Gastrocnemius medialis (tissue), 4 donors: ENCODE results near the gene VIPR2.

Experiments
- CTCF ChIP-seq, 5 experiments: fragments of 450-650 bp in 3 of 5; fragments of 200-600 bp in 2 of 5; sonication (generic) in 2 of 5; IDR thresholded peaks in 4 of 5; conservative IDR thresholded peaks in 1 of 5; 1 replicate in 4 of 5; 2 replicates in 1 of 5; pipeline ENCODE4 v1.5.1; 2016 to 2019; ENCODE audit warnings: antibody characterized with exemption in 5 of 5, mild to moderate bottlenecking in 3 of 5, moderate library complexity in 3 of 5
- POLR2A ChIP-seq, 2 donors: fragments of 450-650 bp; IDR thresholded peaks; one replicate each; pipeline ENCODE4 v1.6.1; 2017; ENCODE audit warnings: antibody characterized with exemption in 2 of 2, mild to moderate bottlenecking in 2 of 2, moderate library complexity in 2 of 2

DNA sequence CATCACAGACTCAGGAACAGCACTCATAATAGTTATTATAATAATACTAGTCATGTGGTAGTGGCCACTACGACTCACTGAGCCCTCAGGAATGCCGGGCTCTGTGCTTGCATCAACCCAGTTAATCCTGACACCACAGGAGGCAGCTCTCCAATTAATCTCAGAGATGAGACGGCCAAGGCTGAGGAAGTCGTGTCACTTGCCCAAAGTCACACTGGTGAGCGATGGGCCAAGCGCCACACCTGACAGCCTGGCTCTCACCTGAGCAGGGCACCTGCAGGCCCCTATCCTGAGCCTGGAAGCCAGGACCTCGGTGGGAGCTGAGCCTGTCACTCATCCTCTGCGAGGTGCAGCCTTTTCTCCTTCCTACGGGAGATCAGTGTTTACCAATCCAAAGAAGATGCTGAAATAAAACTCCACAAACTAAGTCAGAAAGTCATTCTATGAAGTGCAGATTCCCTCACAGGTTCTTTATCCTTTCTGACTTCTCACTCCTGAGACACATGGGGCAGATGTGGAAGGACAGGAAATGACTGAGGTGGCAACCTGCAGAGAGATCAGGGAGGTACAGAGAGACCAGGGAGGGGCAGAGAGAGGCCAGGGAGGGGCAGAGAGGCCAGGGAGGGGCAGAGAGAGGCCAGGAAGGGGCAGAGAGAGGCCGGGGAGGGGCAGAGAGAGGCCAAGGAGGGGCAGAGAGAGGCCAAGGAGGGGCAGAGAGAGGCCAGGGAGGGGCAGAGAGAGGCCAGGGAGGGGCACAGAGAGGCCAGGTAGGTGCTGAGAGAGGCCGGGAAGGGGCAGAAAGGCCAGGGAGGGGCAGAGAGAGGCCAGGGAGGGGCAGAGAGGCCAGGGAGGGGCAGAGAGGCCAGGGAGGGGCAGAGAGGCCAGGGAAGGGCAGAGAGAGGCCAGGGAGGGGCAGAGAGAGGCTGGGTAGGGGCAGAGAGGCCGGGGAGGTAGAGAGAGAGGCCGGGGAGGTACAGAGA lies 38.5 kb downstream of the VIPR2 start:
- TF ChIP-seq CTCF (IDR thresholded peaks at IDR 0.05 in 4 of 5, conservative IDR thresholded peaks at IDR 0.05 in 1 of 5) (no peak), POLR2A (IDR thresholded peaks at IDR 0.05) (no peak)
